ENCODE data around the gene F12.
"Not testable (repeated sequence)": the region's sequence is repeated elsewhere in the genome, so short reads cannot be mapped to it uniquely, and the experiment has no call there.

Gene F12

DNA sequence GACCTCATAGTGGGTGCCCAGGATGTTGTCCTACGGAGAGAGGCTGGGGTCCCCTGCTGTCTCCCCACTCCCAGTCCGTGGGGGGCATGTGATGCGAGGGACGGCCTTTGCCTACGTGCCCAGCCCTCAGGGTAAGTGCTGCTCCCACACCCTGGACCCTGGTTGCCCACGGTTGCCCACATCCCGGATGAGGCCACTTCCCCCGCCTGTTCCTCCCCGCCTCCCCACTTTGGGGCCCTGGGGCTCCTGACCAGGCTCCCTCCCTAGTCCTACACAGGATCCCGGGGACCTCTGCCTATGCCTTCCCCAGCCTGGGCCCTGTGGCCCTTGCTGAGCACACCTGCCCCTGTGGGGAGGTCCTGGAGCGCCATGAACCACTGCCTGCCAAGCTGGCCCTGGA is 23.6 kb downstream of the F12 start:
- no peak for DNase-seq

DNA sequence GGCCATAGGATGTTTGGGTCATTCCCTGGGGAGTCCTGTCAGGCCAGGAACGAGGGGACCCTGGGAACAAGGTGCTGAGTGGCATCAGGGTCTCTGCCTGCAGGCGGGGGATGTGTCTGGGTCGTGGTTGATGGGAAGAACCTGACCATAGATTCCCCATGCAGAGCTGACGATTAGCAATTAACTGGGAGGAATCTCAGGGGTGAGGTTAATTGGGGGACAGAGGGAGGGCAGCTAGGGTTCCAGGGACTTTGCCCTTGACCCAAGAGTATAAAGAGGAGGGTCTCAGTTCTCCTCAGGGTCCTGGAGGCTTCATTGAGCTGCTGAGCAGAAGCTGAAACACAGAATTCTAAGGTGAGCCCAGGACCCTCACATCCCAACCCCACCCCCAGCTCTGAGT is 25.2 kb downstream of the F12 start, which contains the start of gene SLC34A1:
SLC34A1 (plus strand) TSS at position 301 of the 400 bp plus-strand sequence. CDS start 1,308 bp downstream, outside the sequence.
- no peak for DNase-seq

- DNase-seq: no peak
Measured at GRCh38 chr5:177383181-177383580, 26.2 kb downstream of the F12 start.

DNA sequence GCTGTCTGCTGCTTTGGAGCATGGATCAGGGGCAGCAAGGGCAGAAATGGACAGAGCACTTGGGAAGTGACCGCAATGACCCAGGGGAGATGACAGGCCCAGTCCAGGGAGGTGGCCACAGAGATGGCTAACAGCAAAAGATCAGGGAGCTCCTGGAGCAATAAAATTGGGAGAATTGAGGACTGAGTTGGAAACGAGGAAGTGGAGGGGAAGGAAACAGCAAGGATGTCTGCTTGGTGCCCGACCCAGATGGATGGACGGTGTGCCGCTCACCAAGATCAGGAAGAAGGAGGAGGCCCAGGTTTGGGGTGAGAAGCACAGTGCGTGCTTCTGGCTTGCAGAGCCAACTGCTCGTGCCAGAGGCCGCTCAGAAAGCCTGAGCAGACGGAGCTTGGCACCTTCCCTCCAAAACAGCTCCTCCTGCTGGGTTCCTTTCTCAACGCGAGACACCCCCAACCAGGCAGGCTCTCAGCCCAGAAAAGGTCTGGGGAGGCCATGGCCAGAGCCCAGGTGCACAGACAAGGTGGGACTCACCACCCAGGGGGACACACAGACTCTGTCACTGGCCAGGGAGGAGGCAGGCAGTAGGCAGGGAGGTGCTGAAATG is 26.8 kb downstream of the F12 start:
- peak in 1 of 4 experiments; percentile 37 for DNase-seq

GRCh38 chr5:177380805-177381126 is 28.6 kb downstream of the F12 start:
- no peak for DNase-seq

- no peak for DNase-seq
Measured at GRCh38 chr5:177378884-177379883, 30.2 kb downstream of the F12 start.

GRCh38 chr5:177377851-177378776 is 31.2 kb downstream of the F12 start:
- no peak for DNase-seq

DNA sequence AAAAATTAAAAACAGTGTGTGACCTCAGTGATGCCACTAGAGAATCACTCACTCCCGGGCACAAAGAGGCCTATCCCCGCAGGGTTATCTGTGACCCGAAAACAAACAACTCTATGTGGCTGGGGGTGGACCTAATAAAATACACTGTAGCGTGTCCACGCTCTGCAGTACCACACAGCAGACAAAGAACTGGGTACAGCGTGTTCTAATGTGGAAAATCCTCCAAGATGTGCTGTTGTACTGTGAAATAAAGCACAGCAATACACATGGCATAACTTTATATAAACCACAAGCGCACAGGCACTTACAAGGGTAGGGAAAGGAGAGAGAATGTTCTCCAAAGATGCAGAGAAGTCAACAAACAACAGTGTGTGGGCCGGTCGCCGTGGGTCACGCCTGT is 33.3 kb downstream of the F12 start:
- no peak for DNase-seq

DNA sequence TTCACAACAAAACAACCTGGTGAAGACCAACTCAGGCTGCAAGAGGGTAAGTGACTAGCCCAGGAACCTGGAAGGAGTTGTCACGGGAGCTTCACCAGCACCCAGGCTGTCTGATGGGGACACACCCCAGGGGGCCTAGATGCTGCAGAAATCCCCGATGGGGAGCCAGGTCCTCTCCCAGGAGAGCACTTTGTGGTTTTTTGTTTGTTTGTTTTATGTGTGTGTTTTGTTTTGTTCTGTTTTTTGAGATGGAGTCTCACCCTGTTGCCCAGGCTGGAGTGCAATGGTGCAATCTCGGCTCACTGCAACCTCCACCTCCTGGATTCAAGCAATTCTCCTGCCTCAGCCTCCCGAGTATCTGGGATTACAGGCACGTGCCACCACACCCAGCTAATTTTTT is 33.8 kb downstream of the F12 start:
- DNase-seq: not testable (repeated sequence)

DNA sequence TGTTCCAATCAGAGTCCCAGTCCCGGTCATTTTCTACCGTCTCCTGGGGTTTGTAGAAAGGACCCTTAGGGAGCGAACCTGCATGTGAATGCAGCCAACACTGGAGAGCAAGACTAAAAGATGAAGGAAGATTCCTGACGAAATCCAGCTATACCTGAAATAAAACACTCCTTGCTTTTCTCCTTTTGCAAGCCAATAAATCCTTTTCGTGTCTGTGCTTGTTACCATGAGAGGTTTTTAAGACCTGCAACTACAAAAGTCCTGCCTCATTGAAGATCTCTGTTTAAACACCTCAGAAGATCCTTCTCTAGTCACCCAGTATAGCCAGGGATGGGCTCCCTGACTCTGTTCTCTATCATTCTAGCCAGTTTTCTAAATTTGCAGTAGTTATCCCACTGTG is 35.2 kb downstream of the F12 start:
- no peak for DNase-seq

DNA sequence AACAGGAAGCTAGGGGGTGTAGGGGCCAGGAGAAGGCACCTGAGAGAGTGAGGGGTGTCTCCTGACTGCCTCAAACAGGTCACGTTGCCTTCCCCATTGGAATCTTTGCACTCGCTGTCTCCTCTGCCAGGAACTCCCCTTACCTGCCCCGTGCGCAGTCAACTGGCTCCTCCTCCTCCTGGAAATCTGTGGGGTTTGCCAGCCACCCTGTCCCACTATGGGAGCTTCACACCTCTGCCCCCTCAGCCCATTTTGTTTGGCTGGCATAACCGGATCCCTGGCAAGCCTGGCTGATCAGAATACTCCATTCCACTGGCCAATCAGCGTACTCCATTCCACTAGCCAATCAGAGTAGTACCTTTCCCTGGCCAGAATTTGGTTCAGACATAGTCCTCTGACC is 35.6 kb downstream of the F12 start:
- DNase-seq: no peak

DNA sequence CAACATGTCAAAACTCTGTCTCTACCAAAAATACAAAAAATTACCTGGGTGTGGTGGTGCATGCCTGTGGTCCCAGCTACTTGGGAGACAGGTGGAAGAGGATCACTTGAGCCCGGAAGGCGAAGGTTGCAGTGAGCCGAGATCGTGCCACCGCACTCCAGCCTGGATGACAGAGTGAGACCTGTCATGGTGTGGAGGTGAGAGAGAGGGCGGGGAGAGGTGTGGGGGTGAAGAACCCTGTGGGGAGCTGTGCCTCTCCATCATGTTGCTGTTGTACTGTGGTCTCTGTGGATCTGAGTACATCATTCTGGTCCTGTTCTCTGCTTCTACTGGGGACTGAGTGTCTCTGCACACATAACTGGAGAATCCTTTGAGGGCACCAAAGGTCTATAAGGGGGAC is 36.5 kb downstream of the F12 start:
- DNase-seq: no peak

DNA sequence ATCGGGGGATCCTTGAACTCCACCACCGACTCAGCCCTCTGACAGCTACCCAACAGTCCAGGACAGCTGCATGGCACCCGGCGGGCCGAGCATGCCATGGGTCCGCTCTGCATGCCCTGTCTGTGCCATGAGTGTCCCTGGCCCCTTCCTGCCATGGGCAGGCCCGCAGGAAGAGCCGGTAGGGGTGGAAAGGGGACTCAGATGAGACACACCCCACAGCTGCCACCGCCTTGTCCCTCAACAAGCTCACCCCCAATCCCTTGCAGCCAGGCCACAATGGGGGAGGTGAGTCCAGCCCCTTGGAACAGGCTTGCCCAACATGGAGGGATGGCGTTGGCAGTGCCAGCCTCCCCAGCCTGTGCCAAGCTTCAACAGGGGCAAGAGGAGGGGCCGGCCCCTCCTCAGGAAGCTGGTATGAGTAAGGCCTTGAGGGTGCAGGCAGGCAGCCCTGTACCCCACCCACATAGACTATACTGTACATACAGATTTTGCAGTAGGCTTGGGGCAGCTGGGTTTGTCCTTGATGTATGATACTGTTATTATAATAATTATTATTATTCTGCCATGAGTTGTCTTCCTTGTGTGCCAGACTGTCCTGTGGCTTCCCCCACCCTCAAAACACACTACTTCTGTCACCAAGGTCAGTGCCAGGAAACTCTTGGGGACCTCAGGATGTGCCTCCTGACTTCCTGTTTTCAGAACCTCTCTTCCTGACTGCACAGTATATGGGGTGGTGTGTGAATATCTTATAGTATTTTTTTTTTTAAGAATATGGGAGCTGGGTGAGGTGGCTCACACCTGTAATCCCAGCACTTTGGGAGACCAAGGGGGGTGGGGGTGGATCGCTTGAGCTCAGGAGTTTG is 37.1 kb downstream of the F12 start:
- peak in 1 of 4 experiments; percentile 19 for DNase-seq

DNA sequence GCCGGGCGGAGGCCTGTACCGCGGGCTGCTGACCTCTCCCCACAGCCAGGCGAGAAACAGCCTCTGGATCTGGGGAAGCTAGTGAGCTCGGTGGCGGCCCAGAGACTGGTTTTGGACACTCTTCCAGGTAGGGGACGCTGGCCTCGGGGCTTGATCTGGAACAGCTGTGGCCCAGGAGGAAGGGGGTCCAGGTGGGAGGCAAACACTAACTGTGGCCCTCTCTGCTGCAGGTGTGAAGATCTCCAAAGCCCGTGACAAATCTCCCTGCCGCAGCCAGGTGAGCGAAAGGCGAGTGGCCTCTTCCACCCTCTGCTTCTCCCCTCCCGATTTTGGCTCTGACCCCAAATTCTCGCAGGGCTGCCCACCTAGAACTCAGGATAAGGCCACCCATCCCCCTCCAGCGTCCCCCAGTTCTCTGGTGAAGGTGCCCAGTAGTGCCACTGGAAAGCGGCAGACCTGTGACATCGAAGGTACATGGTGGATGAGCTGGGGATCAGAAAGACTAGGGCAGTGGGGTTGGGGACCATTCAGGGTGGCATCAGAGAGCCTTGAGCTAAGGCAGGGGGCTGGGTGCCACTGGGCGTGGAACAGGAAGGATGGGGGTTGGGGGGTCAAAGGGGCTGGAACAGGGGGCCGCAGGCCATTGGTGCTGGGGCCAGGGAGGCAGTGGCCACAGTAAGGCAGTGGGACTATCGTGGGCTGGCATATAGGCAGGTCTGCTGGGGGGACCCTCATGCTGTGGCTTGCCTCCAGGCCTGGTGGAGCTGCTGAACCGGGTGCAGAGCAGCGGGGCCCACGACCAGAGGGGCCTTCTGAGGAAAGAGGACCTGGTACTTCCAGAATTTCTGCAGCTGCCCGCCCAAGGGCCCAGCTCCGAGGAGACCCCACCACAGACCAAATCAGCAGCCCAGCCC is 38.0 kb downstream of the F12 start:
- DNase-seq: no peak

DNA sequence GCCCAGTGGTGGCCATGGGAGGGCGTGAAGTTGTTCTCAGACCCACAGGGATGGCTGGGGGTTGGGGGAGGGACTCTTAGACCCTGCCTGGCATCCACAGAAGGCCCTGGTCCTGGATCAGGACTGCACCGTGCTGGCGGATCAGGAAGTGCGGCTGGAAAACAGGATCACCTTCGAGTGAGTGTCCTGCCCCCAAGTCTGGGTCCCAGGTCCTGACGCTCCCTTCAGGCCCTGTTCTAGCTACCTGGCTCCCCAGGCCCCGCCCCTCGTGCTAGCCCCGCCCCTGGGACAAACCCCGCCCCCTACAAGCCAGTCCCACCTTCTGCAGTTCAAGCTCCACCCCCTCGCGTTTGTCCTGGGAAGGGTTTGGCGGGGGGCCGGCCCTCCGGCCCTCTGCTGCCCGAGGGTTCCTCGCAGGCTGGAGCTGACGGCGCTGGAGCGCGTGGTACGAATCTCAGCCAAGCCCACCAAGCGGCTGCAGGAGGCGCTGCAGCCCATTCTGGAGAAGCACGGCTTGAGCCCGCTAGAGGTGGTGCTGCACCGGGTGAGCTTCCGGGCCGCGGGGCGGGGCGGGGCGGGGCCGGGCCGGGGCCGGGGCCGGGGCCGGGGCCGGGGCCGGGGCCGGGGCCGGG is 38.8 kb downstream of the F12 start:
- DNase-seq: peak in 1 of 4 experiments; percentile 37

DNA sequence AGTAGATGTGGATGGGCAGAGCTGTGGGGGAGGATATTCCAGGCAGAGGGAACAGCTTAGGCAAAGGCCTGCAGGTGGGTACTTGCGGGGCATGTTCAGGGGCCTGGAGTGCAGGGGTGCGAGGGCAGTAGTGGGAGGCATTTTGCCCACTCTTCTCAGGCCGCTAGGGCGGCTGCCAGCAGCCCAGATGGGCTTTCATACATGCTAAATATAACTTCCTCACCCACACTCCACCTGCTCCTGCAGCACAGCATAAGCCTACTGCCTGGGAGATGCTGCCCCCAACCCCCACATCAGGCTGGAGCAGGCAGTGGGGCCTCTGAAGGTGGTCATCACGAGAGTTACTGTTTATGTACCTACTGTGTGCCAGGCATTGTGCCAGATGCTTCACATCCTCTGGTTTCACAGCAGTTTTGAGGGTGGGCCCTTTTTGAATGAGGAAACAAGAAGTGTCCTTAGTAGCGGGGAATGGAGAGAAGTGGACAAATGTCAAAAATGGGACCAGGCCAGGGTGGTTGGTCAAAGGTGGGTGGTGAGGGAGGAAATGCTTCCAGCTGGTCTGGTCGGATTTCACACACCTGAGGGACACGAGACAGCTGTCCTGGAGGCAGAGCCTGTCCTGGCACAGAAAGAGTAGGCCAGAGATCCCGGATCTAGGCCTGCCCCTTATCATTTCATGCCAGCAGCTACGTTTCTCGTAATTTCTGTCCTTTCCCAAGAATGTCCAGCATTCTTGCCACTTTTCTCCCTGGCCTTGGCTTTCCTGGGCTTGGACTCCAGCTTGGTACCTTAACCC is 39.5 kb downstream of the F12 start:
- DNase-seq: no peak

DNA sequence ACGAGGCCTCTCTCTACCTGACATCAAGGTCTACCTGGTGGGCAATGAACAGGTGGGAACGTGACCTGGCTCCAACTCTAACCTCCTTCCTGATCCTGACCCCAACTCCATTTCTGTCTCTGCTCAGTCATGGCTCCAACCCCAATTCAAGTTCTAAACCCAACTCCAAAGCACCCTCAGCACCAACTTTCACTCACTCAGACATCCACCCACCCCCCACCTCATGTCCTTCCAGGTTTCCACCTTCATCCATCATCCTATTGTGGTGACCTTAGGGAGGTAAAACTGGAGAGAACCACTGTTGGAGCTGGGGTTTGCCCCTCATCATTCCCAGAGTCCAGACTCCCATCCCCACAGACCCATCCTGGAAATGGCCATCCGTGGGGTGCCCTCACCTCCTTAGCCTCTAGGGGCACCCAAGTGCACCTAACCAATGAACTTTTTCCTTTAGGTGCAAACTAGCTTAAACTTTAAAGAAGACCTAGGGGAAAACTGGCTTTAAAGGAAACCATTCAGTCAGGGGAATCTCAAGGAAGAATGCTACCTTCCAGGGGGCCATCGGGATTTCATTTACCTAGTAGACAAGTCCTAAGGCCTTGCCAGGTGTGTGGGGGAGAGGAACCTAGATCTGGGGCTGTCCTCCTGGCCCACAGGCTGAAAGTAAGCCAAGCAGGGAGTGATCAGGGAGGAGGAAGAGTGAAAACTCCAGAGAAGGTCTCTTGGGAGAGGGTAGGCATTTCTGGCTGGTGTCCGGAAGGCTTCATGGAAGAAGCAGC is 40.3 kb downstream of the F12 start:
- peak in 1 of 4 experiments; percentile 9 for DNase-seq

DNA sequence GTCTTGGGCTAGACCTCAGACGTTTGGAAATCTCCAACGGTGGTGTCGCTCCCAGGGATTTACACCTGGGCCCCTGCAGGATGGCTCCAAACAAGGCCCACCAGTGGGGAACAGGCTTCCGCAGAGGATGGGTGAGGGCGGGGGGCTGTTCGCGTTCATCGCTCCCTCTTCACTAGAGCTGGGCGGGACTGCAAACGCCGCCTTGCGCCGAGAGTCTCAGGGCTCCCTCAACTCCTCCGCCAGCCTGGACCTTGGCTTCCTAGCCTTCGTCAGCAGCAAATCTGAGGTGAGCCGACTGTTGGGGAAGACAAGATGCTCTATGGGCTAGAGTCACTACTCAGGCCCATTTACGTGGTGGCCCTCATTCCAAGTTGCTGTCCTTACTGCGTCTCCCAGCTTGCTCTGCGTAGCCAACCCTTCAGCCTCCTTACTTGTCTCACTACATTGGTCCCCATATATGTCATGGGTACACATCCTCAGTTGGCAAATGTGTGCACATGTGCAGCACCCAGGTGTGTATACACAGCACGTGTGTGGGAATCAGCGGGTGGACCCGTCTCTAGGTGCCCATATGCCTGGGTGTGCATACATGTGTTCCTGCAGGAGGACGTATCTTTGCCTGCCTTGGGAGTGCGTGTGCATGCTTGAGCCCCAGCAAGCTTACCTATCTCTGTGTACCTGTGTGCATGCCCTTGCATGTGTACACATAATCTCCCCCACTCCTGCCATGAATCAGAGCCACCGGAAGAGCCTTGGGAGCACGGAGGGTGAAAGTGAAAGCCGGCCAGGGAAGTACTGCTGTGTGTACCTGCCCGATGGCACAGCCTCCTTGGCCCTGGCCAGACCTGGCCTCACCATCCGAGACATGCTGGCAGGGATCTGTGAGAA is 41.1 kb downstream of the F12 start:
- no peak for DNase-seq
